OCI-LY1 (cell line): ENCODE results near the gene TET3.

Experiments
- H2AFZ ChIP-seq: fragments of 200-600 bp; sonication (generic), shearing (Covaris generic); 2 replicates; pipeline ENCODE4 v1.6.0; 2014; ENCODE audit warnings: antibody characterized with exemption, mild to moderate bottlenecking, low read length
- H3F3A ChIP-seq: fragments of 200-600 bp; sonication (generic), shearing (Covaris generic); 2 replicates; pipeline ENCODE4 v1.6.0; 2014; ENCODE audit warnings: mild to moderate bottlenecking, antibody characterized with exemption, low read length, moderate library complexity; ENCODE audit not compliant: insufficient read depth
- H3K27ac ChIP-seq: fragments of 200-600 bp; sonication (generic); 2 replicates; pipeline ENCODE4 v1.5.1; 2014; ENCODE audit warnings: low read length, mixed run types, mild to moderate bottlenecking, low read depth; ENCODE audit not compliant: poor library complexity, severe bottlenecking
- H3K27me3 ChIP-seq: fragments of 200-600 bp; sonication (generic); 2 replicates; pipeline ENCODE4 v1.6.0; 2014; ENCODE audit warnings: antibody characterized with exemption, mild to moderate bottlenecking, low read length, moderate library complexity; ENCODE audit not compliant: insufficient read depth
- H3K36me3 ChIP-seq: fragments of 200-600 bp; sonication (generic); 2 replicates; pipeline ENCODE4 v1.6.1; 2014; ENCODE audit warnings: mild to moderate bottlenecking, antibody characterized with exemption, low read length, moderate library complexity, mixed read lengths; ENCODE audit not compliant: insufficient read depth
- H3K4me1 ChIP-seq: fragments of 200-600 bp; sonication (generic); 2 replicates; pipeline ENCODE4 v1.5.1; 2014; ENCODE audit warnings: mild to moderate bottlenecking, low read length, moderate library complexity; ENCODE audit not compliant: insufficient read depth, severe bottlenecking
- H3K4me2 ChIP-seq: fragments of 200-600 bp; sonication (generic), shearing (Covaris generic); 2 replicates; pipeline ENCODE4 v1.6.1; 2014; ENCODE audit warnings: low read length
- H3K4me3 ChIP-seq: fragments of 200-600 bp; sonication (generic); 2 replicates; pipeline ENCODE4 v1.5.1; 2014; ENCODE audit warnings: low read length, low read depth, mild to moderate bottlenecking, mixed read lengths; ENCODE audit not compliant: poor library complexity, severe bottlenecking
- H3K79me2 ChIP-seq: fragments of 200-600 bp; shearing (Covaris generic); 2 replicates; pipeline ENCODE4 v1.6.1; 2016; ENCODE audit warnings: mixed run types, low read length, mixed read lengths; ENCODE audit not compliant: insufficient read depth
- H3K9ac ChIP-seq: fragments of 200-600 bp; sonication (generic), shearing (Covaris generic); 2 replicates; pipeline ENCODE4 v1.6.1; 2014; ENCODE audit warnings: mild to moderate bottlenecking, low read length, mixed read lengths
- H3K9me2 ChIP-seq: fragments of 200-600 bp; sonication (generic), shearing (Covaris generic); 2 replicates; pipeline ENCODE4 v1.6.1; 2014; ENCODE audit warnings: low read depth, mild to moderate bottlenecking, low read length, mixed read lengths
- H3K9me3 ChIP-seq: fragments of 200-600 bp; shearing (Covaris generic); 2 replicates; pipeline ENCODE4 v1.6.1; 2014; ENCODE audit warnings: low read length, mixed read lengths
- H4K20me1 ChIP-seq: fragments of 200-600 bp; sonication (generic), shearing (Covaris generic); 2 replicates; pipeline ENCODE4 v1.6.0; 2016; ENCODE audit warnings: mild to moderate bottlenecking, low read length; ENCODE audit not compliant: insufficient read depth
- EZH2 ChIP-seq: fragments of 200-600 bp; sonication (generic), shearing (Covaris generic); IDR thresholded peaks from 2 replicates; pipeline ENCODE4 v1.8.0; 2017; ENCODE audit warnings: borderline replicate concordance, mixed run types, mild to moderate bottlenecking, antibody characterized with exemption, low read length, moderate library complexity, mixed read lengths
- TF ChIP-seq, protein P1 (sequence below): fragments of 200-600 bp; sonication (generic), shearing (Covaris generic); IDR thresholded peaks from 2 replicates; pipeline ENCODE4 v1.5.1; 2017; ENCODE audit warnings: mild to moderate bottlenecking, antibody characterized with exemption, low read length, moderate library complexity, mixed read lengths

The TET3 gene

DNA sequence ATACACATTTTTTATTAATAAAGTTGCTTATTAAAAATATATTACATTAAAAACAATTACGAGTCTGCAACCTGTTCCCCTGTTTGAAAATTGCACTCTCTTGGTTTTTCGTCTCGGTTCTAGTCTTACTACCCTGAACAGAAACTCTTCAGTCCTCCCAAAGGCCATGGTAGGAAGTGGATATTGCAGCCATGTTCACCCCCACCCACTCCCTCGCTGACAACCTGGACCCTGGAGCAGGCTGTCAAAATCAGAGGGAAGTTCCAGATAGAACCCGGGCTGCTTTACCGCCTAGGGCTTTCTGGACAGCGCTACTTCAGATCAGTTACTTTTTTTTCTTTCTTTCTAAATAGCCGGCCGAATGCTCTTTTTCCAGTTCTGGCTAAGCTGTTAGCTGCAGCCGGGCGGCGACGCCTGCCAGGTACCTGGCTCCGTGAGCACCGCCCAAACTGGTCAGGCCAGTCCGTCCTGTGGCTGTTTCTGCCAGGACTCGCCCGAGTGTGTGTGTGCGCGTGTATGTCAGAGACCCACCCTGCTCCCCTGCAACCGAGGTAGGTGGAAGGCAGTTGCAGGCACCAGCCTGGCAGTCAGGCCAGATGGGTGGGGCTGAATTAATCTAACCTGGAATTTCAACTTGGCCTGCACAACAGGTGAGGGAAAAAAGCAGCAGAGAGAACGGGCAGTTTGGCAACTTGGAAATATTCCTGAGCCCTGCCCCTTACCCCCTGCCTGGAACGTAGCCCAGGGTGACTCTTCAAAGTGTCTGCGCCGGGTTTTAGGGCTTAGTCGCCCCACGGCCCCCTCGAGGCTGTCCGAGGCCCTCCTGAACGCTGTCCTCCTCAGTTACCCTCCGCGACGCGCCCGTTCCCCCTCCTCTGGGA, 1.1 kb upstream of the TET3 start:
- Histone ChIP-seq H2AFZ (no peak overlapping the region), H3F3A (peaks cover 6% of the 10 kb centered on the region), H4K20me1 (no peaks in the 10 kb centered on the region), H3K27ac (no peak overlapping the region), H3K36me3 (peaks cover 21% of the 10 kb centered on the region), H3K79me2 (no peaks in the 10 kb centered on the region), H3K27me3 (no peaks in the 10 kb centered on the region; the same call in 1 of the 2 replicates), H3K9me2 (no peaks in the 10 kb centered on the region), H3K9ac (peak overlapping the region; percentile 80), H3K4me1 (peaks cover 55% of the 10 kb centered on the region), H3K4me3 (peak overlapping the region; percentile 67), H3K9me3 (no peaks in the 10 kb centered on the region), H3K4me2 (peak overlapping the region; percentile 75)
- TF ChIP-seq EZH2, result no peak
- TF ChIP-seq, protein P1, sequence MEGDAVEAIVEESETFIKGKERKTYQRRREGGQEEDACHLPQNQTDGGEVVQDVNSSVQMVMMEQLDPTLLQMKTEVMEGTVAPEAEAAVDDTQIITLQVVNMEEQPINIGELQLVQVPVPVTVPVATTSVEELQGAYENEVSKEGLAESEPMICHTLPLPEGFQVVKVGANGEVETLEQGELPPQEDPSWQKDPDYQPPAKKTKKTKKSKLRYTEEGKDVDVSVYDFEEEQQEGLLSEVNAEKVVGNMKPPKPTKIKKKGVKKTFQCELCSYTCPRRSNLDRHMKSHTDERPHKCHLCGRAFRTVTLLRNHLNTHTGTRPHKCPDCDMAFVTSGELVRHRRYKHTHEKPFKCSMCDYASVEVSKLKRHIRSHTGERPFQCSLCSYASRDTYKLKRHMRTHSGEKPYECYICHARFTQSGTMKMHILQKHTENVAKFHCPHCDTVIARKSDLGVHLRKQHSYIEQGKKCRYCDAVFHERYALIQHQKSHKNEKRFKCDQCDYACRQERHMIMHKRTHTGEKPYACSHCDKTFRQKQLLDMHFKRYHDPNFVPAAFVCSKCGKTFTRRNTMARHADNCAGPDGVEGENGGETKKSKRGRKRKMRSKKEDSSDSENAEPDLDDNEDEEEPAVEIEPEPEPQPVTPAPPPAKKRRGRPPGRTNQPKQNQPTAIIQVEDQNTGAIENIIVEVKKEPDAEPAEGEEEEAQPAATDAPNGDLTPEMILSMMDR, result no peak

DNA sequence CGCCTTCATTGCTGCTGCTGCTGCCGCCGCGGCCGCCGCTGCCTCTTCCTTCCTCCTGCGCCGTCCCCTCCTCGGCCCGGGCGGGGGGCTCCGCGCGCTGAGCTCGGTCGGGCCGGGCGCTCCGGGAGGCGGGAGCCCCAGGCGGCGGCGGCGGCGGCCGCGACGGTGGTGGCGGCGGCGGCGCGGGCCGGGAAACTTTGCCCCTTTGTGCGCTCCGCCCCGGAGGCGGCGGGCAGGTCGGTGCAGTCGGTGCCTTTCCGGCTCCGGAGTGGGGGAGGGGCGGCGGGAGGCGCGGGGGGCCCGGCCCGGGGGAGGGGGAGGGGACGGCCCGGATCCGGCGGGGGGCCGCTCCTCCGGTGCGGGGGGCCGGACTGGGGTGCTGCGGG, 205 bp downstream of the TET3 start:
- Histone ChIP-seq H3K9ac (no peak overlapping the region), H3F3A (peaks cover 6% of the 10 kb centered on the region), H3K36me3 (peaks cover 31% of the 10 kb centered on the region), H3K79me2 (no peaks in the 10 kb centered on the region), H3K27me3 (no peaks in the 10 kb centered on the region), H3K4me3 (peak overlapping the region; percentile 67), H3K9me3 (no peaks in the 10 kb centered on the region), H3K4me1 (peaks cover 64% of the 10 kb centered on the region), H3K9me2 (no peaks in the 10 kb centered on the region), H4K20me1 (no peaks in the 10 kb centered on the region), H3K27ac (no peak overlapping the region), H2AFZ (no peak overlapping the region), H3K4me2 (no peak overlapping the region)
- TF ChIP-seq, protein P1, result no peak
- no peak for TF ChIP-seq EZH2

DNA sequence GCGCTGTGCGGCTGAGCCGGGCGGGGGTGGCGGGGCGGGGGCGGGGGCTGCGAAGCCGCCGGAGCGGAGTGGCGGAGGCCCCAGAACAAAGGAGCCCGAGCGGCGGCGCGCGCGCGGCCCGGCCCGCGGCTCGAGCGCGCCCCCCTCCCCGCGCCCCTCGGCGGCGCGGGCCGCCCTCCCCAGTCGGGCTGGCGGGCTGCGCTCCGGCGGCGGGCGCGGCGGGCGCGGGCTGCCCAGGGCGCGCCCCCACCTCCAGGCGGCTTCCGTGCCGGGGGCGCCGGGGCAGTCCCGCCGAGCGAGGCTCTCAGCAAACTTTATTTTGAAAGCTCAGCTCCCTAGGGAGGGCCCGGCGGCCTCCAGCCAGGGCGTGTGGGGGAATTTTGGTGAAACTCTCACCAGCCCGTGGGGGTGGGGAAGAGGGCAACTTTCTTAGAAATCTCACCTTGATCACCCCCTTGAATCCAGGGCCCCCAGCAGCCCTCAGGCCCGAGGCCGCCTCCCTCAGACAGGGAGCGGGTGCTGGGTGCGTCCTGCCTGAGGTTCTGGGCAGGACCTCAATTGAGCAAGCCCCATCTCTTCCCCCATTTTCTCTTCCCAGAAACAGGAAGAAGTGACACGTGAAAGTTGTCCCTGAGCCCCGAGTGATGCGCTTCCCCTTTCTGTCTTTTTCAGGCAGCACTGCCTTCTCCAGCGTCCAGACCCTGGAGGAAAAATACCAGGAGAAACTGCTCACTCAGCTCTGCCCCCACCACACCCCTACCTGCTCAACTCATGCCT, 786 bp downstream of the TET3 start:
- peaks cover 64% of the 10 kb centered on the region for H3K4me1 ChIP-seq
- no peak overlapping the region for H2AFZ ChIP-seq

More for the DNA sequence above, 786 bp downstream of the TET3 start:
- H3K9me2 ChIP-seq, result no peaks in the 10 kb centered on the region
- H4K20me1 ChIP-seq, result no peaks in the 10 kb centered on the region
- H3K4me3 ChIP-seq, result peak overlapping the region; percentile 67
- H3K27me3 ChIP-seq, result no peaks in the 10 kb centered on the region
- H3K9ac ChIP-seq, result peak overlapping the region; percentile 68
- peak overlapping the region; percentile 80 for H3K4me2 ChIP-seq
- no peaks in the 10 kb centered on the region for H3K79me2 ChIP-seq
- TF ChIP-seq EZH2, result no peak
- TF ChIP-seq, protein P1, result no peak
- peak overlapping the region; percentile 21 for H3K27ac ChIP-seq
- no peaks in the 10 kb centered on the region for H3K9me3 ChIP-seq
- peaks cover 36% of the 10 kb centered on the region for H3K36me3 ChIP-seq
- H3F3A ChIP-seq, result peaks cover 6% of the 10 kb centered on the region
